ENCODE data around the gene ADD1. TPM values are rescaled to one million over a fixed set of nuclear protein-coding genes. Genes with fewer than 3 reads are reported as not detected.
"Not testable (repeated sequence)": the region's sequence is repeated elsewhere in the genome, so short reads cannot be mapped to it uniquely, and the experiment has no call there.

ADD1 gene
- total and polyA plus RNA-seq, 9 donors = 165 to 216 (median 177) TPM

GRCh38 chr4:2907226-2907625 is 63.6 kb downstream of the ADD1 start:
- peaks cover 84% of the 10 kb centered on the region for H3K36me3 ChIP-seq (ENCODE audit: control insufficient read depth, insufficient read depth, low read length)
- no peak overlapping the region for H3K27ac ChIP-seq (ENCODE audit: low read length)
- 90% methylated on average over 2 of the region's 4 CpGs for WGBS (ENCODE audit: insufficient coverage)
- H3K4me3 ChIP-seq (ENCODE audit: low read length) = no peak overlapping the region
- no peaks in the 10 kb centered on the region for H3K4me1 ChIP-seq (ENCODE audit: control insufficient read depth, insufficient read depth, low read length)
- DNase-seq = no peak
- no peaks in the 10 kb centered on the region for H3K27me3 ChIP-seq (ENCODE audit: control insufficient read depth, insufficient read depth, low read length)
- H3K9me3 ChIP-seq (replicated peaks; ENCODE audit: control insufficient read depth, low read depth, low read length) = no peaks in the 10 kb centered on the region

GRCh38 chr4:2907706-2908293 is 64.2 kb downstream of the ADD1 start:
- H3K36me3 ChIP-seq (ENCODE audit: control insufficient read depth, insufficient read depth, low read length) = peaks cover 85% of the 10 kb centered on the region
- H3K27me3 ChIP-seq (ENCODE audit: control insufficient read depth, insufficient read depth, low read length) = no peaks in the 10 kb centered on the region
- no peak overlapping the region for H3K27ac ChIP-seq (ENCODE audit: low read length)
- WGBS (ENCODE audit: insufficient coverage) = 94% methylated on average over 8 of the region's 11 CpGs
- no peaks in the 10 kb centered on the region for H3K4me1 ChIP-seq (ENCODE audit: control insufficient read depth, insufficient read depth, low read length)
- DNase-seq = no peak
- no peak overlapping the region for H3K4me3 ChIP-seq (ENCODE audit: low read length)
- H3K9me3 ChIP-seq (replicated peaks; ENCODE audit: control insufficient read depth, low read depth, low read length) = no peaks in the 10 kb centered on the region

- no peaks in the 10 kb centered on the region for H3K27me3 ChIP-seq (ENCODE audit: control insufficient read depth, insufficient read depth, low read length)
- H3K27ac ChIP-seq (ENCODE audit: low read length) = no peak overlapping the region
- no peaks in the 10 kb centered on the region for H3K4me1 ChIP-seq (ENCODE audit: control insufficient read depth, insufficient read depth, low read length)
- no peak for DNase-seq
- WGBS (ENCODE audit: insufficient coverage) = 93% methylated on average over 2 of the region's 7 CpGs
- no peaks in the 10 kb centered on the region for H3K9me3 ChIP-seq (replicated peaks; ENCODE audit: control insufficient read depth, low read depth, low read length)
- no peak overlapping the region for H3K4me3 ChIP-seq (ENCODE audit: low read length)
- peaks cover 85% of the 10 kb centered on the region for H3K36me3 ChIP-seq (ENCODE audit: control insufficient read depth, insufficient read depth, low read length)
Measured at GRCh38 chr4:2908686-2909085, 65.0 kb downstream of the ADD1 start.

DNA sequence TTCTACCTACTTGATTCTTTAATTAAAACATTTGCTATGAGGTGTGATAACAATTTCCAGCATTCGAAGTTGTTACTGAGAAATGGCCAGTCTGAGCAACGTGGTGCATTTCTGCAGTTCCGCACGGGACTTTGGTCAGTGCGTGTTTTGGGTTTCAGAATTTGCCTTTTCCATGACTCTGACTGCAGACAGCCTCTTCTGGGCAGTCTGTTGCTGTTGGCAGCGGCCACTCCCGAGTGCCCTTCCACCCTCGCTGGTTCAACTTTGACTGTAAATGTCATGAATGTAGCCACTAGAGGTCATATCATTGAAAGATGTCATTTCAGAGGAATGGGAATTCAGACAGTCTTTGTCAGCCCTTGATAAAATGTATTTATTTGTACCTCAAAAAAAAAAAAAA is 65.9 kb downstream of the ADD1 start:
- 82% methylated on average over 5 of the region's 8 CpGs for WGBS (ENCODE audit: insufficient coverage)
- Histone ChIP-seq H3K27me3 (ENCODE audit: control insufficient read depth, insufficient read depth, low read length) (no peaks in the 10 kb centered on the region), H3K4me1 (ENCODE audit: control insufficient read depth, insufficient read depth, low read length) (no peaks in the 10 kb centered on the region), H3K36me3 (ENCODE audit: control insufficient read depth, insufficient read depth, low read length) (peaks cover 86% of the 10 kb centered on the region), H3K27ac (ENCODE audit: low read length) (no peak overlapping the region), H3K4me3 (ENCODE audit: low read length) (no peak overlapping the region), H3K9me3 (replicated peaks; ENCODE audit: control insufficient read depth, low read depth, low read length) (no peaks in the 10 kb centered on the region)
- DNase-seq = no peak

- peaks cover 86% of the 10 kb centered on the region for H3K36me3 ChIP-seq (ENCODE audit: control insufficient read depth, insufficient read depth, low read length)
- no peak overlapping the region for H3K27ac ChIP-seq (ENCODE audit: low read length)
- no peaks in the 10 kb centered on the region for H3K4me1 ChIP-seq (ENCODE audit: control insufficient read depth, insufficient read depth, low read length)
Measured at GRCh38 chr4:2910409-2910808, 66.8 kb downstream of the ADD1 start.

DNA sequence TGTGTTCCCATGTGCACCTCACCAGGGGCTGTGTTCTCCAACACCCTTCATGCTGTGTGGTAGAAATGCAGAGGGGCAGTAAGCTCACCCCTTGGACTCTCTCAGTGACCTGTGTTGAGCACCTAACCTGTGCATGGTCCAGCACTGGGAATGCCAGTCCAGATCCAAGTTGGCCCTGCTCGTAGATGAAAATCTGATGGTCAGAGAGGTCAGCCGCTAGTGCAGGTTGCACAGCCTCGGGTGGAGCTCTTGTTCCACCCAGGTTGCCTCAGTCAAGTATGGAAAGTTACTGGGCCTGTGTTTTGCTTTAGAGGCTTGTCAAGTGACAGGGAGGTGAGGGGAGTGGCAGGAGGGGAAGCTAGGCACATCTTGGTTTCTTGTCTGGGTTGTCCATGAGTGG is 68.2 kb downstream of the ADD1 start:
- H3K36me3 ChIP-seq (ENCODE audit: control insufficient read depth, insufficient read depth, low read length) = peaks cover 84% of the 10 kb centered on the region
- no peak for DNase-seq
- no peaks in the 10 kb centered on the region for H3K27me3 ChIP-seq (ENCODE audit: control insufficient read depth, insufficient read depth, low read length)
- no peak overlapping the region for H3K27ac ChIP-seq (ENCODE audit: low read length)
- no peaks in the 10 kb centered on the region for H3K4me1 ChIP-seq (ENCODE audit: control insufficient read depth, insufficient read depth, low read length)
- H3K4me3 ChIP-seq (ENCODE audit: low read length) = no peak overlapping the region
- 87% methylated on average over 3 of the region's 3 CpGs for WGBS (ENCODE audit: insufficient coverage)
- H3K9me3 ChIP-seq (replicated peaks; ENCODE audit: control insufficient read depth, low read depth, low read length) = no peaks in the 10 kb centered on the region

More at GRCh38 chr4:2910409-2910808, 66.8 kb downstream of the ADD1 start:
- H3K9me3 ChIP-seq (replicated peaks; ENCODE audit: control insufficient read depth, low read depth, low read length) = no peaks in the 10 kb centered on the region
- 83% methylated on average over 1 of the region's 7 CpGs for WGBS (ENCODE audit: insufficient coverage)
- no peak for DNase-seq
- no peaks in the 10 kb centered on the region for H3K27me3 ChIP-seq (ENCODE audit: control insufficient read depth, insufficient read depth, low read length)
- H3K4me3 ChIP-seq (ENCODE audit: low read length) = no peak overlapping the region

GRCh38 chr4:2913168-2913567 is 69.5 kb downstream of the ADD1 start:
- Histone ChIP-seq H3K4me3 (ENCODE audit: low read length) (no peak overlapping the region), H3K36me3 (ENCODE audit: control insufficient read depth, insufficient read depth, low read length) (peaks cover 73% of the 10 kb centered on the region), H3K4me1 (ENCODE audit: control insufficient read depth, insufficient read depth, low read length) (no peaks in the 10 kb centered on the region), H3K27me3 (ENCODE audit: control insufficient read depth, insufficient read depth, low read length) (no peaks in the 10 kb centered on the region), H3K27ac (ENCODE audit: low read length) (no peak overlapping the region), H3K9me3 (replicated peaks; ENCODE audit: control insufficient read depth, low read depth, low read length) (no peaks in the 10 kb centered on the region)
- 95% methylated on average over 6 of the region's 6 CpGs for WGBS (ENCODE audit: insufficient coverage)
- no peak for DNase-seq

GRCh38 chr4:2914256-2915126 is 70.8 kb downstream of the ADD1 start:
- Histone ChIP-seq H3K4me3 (ENCODE audit: low read length) (no peak overlapping the region), H3K27me3 (ENCODE audit: control insufficient read depth, insufficient read depth, low read length) (no peaks in the 10 kb centered on the region), H3K36me3 (ENCODE audit: control insufficient read depth, insufficient read depth, low read length) (peaks cover 62% of the 10 kb centered on the region), H3K27ac (ENCODE audit: low read length) (no peak overlapping the region), H3K4me1 (ENCODE audit: control insufficient read depth, insufficient read depth, low read length) (no peaks in the 10 kb centered on the region), H3K9me3 (replicated peaks; ENCODE audit: control insufficient read depth, low read depth, low read length) (no peaks in the 10 kb centered on the region)
- 85% methylated on average over 5 of the region's 16 CpGs for WGBS (ENCODE audit: insufficient coverage)
- no peak for DNase-seq

- no peak overlapping the region for H3K27ac ChIP-seq (ENCODE audit: low read length)
- no peaks in the 10 kb centered on the region for H3K27me3 ChIP-seq (ENCODE audit: control insufficient read depth, insufficient read depth, low read length)
- no peak for DNase-seq
- 87% methylated on average over 8 of the region's 9 CpGs for WGBS (ENCODE audit: insufficient coverage)
- peaks cover 54% of the 10 kb centered on the region for H3K36me3 ChIP-seq (ENCODE audit: control insufficient read depth, insufficient read depth, low read length)
- H3K4me3 ChIP-seq (ENCODE audit: low read length) = no peak overlapping the region
- H3K4me1 ChIP-seq (ENCODE audit: control insufficient read depth, insufficient read depth, low read length) = no peaks in the 10 kb centered on the region
- no peaks in the 10 kb centered on the region for H3K9me3 ChIP-seq (replicated peaks; ENCODE audit: control insufficient read depth, low read depth, low read length)
Measured at GRCh38 chr4:2915789-2916188, 72.1 kb downstream of the ADD1 start.

DNA sequence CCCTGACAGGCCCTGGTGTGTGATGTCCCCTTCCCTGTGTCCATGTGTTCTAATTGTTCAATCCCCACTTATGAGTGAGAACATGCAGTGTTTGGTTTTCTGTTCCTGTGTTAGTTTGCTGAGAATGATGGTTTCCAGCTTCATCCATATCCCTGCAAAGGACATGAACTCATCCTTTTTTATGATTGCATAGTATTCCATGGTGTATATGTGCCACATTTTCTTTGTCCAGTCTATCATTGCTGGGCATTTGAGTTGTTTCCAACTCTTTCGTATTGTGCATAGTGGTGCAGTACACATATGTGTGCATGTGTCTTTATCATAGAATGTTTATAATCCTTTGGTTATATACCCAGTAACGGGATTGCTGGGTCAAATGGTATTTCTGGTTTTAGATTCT is 73.1 kb downstream of the ADD1 start:
- H3K4me1 ChIP-seq (ENCODE audit: control insufficient read depth, insufficient read depth, low read length); H3K4me3 ChIP-seq (ENCODE audit: low read length); H3K9me3 ChIP-seq (replicated peaks; ENCODE audit: control insufficient read depth, low read depth, low read length); H3K27me3 ChIP-seq (ENCODE audit: control insufficient read depth, insufficient read depth, low read length); H3K27ac ChIP-seq (ENCODE audit: low read length); DNase-seq: not testable (repeated sequence)
- no CpG with 5 or more reads among the region's 2 CpGs for WGBS (ENCODE audit: insufficient coverage)
- peaks cover 48% of the 10 kb centered on the region for H3K36me3 ChIP-seq (ENCODE audit: control insufficient read depth, insufficient read depth, low read length)

Measured in muscle of leg (tissue), 11 donors.